Activated naive CD8-positive, alpha-beta T cell (primary cell): Measurements from ENCODE around the gene COL1A2.

Source experiments
- H3K27ac Mint-ChIP-seq: one replicate; pipeline ENCODE4 v1.8.0; 2021; ENCODE audit warnings: mixed read lengths
- H3K27me3 Mint-ChIP-seq: one replicate; pipeline ENCODE4 v1.8.0; 2021; ENCODE audit warnings: mixed read lengths
- H3K36me3 Mint-ChIP-seq: one replicate; pipeline ENCODE4 v1.8.0; 2021; ENCODE audit warnings: mixed read lengths
- H3K4me1 Mint-ChIP-seq: one replicate; pipeline ENCODE4 v1.8.0; 2021; ENCODE audit warnings: low read depth, mixed read lengths
- H3K4me3 Mint-ChIP-seq: one replicate; pipeline ENCODE4 v1.8.0; 2021; ENCODE audit warnings: mild to moderate bottlenecking, mixed read lengths
- H3K9me3 Mint-ChIP-seq: one replicate; pipeline ENCODE4 v1.8.0; 2021; ENCODE audit warnings: low read depth, mixed read lengths

The COL1A2 gene

GRCh38 chr7:94450044-94450697, 55.5 kb downstream of the COL1A2 start:
- no peaks in the 10 kb centered on the region for H3K9me3 Mint-ChIP-seq
- no peak overlapping the region for H3K27ac Mint-ChIP-seq
- H3K4me1 Mint-ChIP-seq: no peaks in the 10 kb centered on the region
- H3K4me3 Mint-ChIP-seq: no peak overlapping the region
- no peaks in the 10 kb centered on the region for H3K36me3 Mint-ChIP-seq
- H3K27me3 Mint-ChIP-seq: peaks cover 12% of the 10 kb centered on the region

DNA sequence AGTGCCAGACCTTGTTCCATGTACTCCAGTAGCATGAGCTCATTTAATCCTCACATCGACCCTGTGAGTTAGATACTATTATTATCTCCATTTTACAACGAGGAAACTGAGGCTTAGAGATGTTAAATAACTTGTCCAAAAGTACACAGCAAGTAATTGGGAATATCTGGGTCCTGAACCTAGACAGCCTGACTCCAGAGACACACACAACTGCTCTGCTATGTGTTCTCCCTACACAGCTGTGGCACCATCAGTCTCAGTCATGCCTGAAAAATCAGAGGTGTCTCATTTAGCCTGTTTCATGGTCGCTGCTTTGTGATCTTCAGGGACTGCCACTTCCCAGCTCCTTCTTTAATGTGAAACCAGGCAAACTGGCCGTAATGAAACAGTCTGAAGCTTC, 56.5 kb downstream of the COL1A2 start:
- Mint-ChIP-seq H3K27ac (no peak overlapping the region), H3K4me3 (no peak overlapping the region), H3K36me3 (no peaks in the 10 kb centered on the region), H3K27me3 (peaks cover 7% of the 10 kb centered on the region), H3K4me1 (no peaks in the 10 kb centered on the region), H3K9me3 (no peaks in the 10 kb centered on the region)

DNA sequence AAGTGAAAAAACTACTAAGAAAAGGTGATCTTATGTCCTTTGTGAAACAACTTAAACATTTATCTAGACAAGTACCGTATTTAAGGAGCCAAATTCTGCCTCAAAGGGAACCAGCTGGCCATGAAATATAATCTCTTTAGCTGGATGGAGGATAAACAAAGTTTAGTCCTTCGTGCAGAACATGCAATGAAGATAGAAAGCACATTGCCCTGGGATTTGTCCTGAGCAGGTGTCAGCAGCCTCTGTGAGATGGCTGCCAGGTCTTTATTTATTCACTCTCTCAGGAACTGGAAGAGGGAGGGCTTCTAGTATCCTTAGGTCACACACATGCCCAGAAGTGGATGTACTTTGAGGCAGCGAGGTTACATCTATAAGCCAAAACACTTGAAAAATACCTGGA, 57.5 kb downstream of the COL1A2 start:
- Mint-ChIP-seq H3K27me3 (peaks cover 7% of the 10 kb centered on the region), H3K4me3 (no peak overlapping the region), H3K27ac (no peak overlapping the region), H3K4me1 (no peaks in the 10 kb centered on the region), H3K9me3 (no peaks in the 10 kb centered on the region), H3K36me3 (no peaks in the 10 kb centered on the region)

DNA sequence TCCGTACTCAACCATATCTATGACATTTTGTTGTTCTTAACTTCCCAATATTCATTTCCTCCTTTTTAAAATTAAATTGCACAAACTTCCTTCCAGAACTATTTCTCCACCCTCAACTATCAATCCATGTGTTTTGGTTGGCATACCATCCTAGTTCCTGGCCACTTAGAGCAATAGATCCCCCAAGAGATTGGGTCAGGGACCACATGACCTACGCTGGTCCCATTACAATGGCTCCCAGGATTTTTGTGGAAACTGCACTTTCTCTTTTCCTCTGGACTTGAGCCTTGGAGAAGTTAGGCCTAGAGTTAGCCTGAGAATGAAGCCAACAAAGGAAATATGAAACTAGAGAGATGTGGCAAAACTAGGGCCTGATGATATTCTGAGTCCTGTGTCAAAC, 59.2 kb downstream of the COL1A2 start:
- H3K9me3 Mint-ChIP-seq: no peaks in the 10 kb centered on the region

GRCh38 chr7:94458041-94458440, 63.3 kb downstream of the COL1A2 start:
- peaks cover 3% of the 10 kb centered on the region for H3K27me3 Mint-ChIP-seq
- no peaks in the 10 kb centered on the region for H3K36me3 Mint-ChIP-seq
- no peaks in the 10 kb centered on the region for H3K4me1 Mint-ChIP-seq
- no peak overlapping the region for H3K4me3 Mint-ChIP-seq
- H3K9me3 Mint-ChIP-seq: no peaks in the 10 kb centered on the region
- no peak overlapping the region for H3K27ac Mint-ChIP-seq

More for the DNA sequence above, 59.2 kb downstream of the COL1A2 start:
- Mint-ChIP-seq H3K27ac (no peak overlapping the region), H3K4me3 (no peak overlapping the region), H3K36me3 (no peaks in the 10 kb centered on the region), H3K4me1 (no peaks in the 10 kb centered on the region), H3K27me3 (peaks cover 7% of the 10 kb centered on the region)

DNA sequence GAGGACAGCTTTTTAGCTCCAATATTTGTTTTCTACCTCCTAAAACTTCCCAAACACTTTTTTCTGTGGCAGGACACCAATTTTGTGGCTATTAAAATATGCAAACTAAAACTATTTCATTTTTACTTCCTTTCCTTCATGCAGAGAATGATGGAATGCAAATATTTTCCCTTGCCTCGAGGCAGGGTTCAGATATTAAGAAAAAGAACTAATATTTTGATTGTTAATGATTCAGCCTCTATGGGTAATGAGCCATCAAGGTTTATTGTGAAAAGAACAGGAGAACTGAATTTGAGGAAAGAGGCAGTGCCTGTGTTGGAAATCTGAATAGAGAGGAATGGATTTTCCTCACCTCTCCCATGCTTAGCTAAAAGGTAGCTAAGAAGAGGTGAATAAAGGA, 71.8 kb downstream of the COL1A2 start:
- Mint-ChIP-seq H3K9me3 (peaks cover 7% of the 10 kb centered on the region), H3K4me3 (no peak overlapping the region), H3K27ac (no peak overlapping the region), H3K27me3 (peaks cover 4% of the 10 kb centered on the region), H3K36me3 (peaks cover 2% of the 10 kb centered on the region), H3K4me1 (no peaks in the 10 kb centered on the region)

GRCh38 chr7:94471604-94472003, 76.9 kb downstream of the COL1A2 start:
- H3K4me1 Mint-ChIP-seq: no peaks in the 10 kb centered on the region
- no peak overlapping the region for H3K27ac Mint-ChIP-seq
- peaks cover 7% of the 10 kb centered on the region for H3K9me3 Mint-ChIP-seq
- H3K4me3 Mint-ChIP-seq: no peak overlapping the region
- H3K36me3 Mint-ChIP-seq: peaks cover 2% of the 10 kb centered on the region
- peaks cover 6% of the 10 kb centered on the region for H3K27me3 Mint-ChIP-seq

DNA sequence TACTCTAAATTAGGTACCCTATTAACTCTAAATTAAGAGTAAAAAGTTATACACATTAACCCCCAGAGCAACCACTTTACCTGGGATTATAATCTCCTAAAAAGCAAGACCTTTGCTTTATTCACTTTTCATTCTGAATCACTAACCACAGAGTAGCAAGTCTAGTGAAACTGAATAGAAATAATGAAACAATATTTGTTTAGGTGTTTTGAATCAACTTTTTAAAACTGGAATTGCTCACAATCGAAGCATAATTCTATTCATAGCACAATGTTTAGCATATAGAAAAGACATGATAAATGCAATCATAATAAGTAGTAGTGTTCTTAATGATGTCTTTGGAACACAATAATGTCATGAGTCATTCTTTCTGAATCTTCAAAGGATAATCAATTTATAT, 77.9 kb downstream of the COL1A2 start:
- peaks cover 2% of the 10 kb centered on the region for H3K36me3 Mint-ChIP-seq
- no peak overlapping the region for H3K27ac Mint-ChIP-seq
- peaks cover 6% of the 10 kb centered on the region for H3K27me3 Mint-ChIP-seq
- H3K4me1 Mint-ChIP-seq: no peaks in the 10 kb centered on the region
- peaks cover 7% of the 10 kb centered on the region for H3K9me3 Mint-ChIP-seq
- no peak overlapping the region for H3K4me3 Mint-ChIP-seq

DNA sequence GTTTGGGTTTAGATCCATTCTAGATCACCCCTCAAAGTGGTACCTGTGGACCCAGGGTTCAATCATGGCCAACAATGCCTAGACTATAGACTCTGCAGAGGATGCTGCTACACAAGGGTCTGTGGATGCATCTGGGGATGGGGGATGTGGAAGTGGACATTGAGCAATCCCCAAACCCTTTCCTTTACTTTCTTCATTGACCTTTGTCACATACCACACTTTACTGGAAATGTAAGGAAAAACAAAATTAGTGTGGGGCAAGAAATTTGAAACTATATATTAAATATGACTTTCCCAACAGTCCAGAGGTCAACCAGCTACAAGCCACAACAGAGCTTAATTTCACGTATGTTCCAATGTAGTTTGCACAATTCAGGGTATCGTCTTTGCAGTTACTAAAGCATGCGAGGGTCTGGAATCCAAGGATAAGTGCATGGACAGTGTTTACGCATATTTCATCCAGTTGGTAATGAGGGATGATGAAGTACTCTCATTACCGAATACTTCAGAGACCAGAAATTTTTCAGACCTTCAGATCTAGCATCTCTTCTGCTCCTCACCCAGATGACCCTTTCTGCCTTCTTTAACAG, 81.7 kb downstream of the COL1A2 start:
- peaks cover 8% of the 10 kb centered on the region for H3K27me3 Mint-ChIP-seq
- H3K9me3 Mint-ChIP-seq: no peaks in the 10 kb centered on the region
- H3K4me1 Mint-ChIP-seq: no peaks in the 10 kb centered on the region
- no peak overlapping the region for H3K4me3 Mint-ChIP-seq
- no peaks in the 10 kb centered on the region for H3K36me3 Mint-ChIP-seq
- H3K27ac Mint-ChIP-seq: no peak overlapping the region

DNA sequence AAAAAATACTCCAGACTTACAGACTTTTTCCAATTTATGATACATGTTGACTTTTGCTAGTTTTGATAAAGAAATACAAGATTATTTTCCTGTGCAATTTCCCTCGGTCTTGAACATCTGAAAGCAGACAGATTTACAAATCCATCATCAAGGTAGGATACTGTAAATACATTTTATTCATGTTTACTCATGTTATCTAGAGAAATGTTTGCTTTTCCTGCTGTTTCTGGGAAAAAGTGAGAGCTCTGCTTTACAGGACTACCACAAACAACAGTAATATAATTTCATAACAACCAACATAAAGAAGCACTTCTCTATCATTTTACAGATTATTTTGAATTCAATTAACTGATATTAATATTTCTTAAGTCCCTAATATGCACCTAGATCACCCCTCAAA, 83.2 kb downstream of the COL1A2 start:
- H3K27me3 Mint-ChIP-seq: peaks cover 10% of the 10 kb centered on the region
- no peaks in the 10 kb centered on the region for H3K36me3 Mint-ChIP-seq
- H3K4me1 Mint-ChIP-seq: no peaks in the 10 kb centered on the region
- H3K27ac Mint-ChIP-seq: no peak overlapping the region
- H3K9me3 Mint-ChIP-seq: no peaks in the 10 kb centered on the region
- no peak overlapping the region for H3K4me3 Mint-ChIP-seq

DNA sequence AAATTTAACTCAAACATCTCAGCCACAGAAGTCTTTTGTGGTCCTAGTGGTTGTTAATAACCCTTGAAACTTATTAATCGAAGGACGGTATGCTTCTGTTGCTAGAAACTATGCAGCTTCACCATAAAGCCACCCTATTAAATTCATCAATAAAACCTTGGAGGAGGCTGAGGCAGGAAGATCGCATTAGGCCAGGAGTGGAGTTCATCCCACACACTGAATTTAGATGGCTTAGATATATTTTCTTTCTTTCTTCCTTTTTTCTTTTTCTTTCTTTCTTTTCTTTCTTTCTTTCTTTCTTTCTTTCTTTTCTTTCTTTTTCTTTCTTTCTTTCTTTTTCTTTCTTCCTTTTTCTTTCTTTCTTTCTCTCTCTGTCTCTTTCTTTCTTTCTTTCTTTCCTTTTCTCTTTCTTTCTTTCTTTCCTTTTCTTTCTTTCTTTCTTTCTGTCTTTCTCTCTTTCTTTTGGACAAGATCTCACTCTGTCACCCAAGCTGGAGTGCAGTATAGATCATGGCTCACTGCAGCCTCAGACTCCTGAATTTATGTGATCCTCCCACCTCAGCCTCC, 84.0 kb downstream of the COL1A2 start:
- no peak overlapping the region for H3K4me3 Mint-ChIP-seq
- H3K27me3 Mint-ChIP-seq: peaks cover 10% of the 10 kb centered on the region
- H3K36me3 Mint-ChIP-seq: no peaks in the 10 kb centered on the region
- H3K27ac Mint-ChIP-seq: no peak overlapping the region
- H3K4me1 Mint-ChIP-seq: no peaks in the 10 kb centered on the region
- H3K9me3 Mint-ChIP-seq: no peaks in the 10 kb centered on the region
